NCI-H2227 (cell line): Measurements from ENCODE around the gene TDP1.
"Not testable (repeated sequence)": the region's sequence is repeated elsewhere in the genome, so short reads cannot be mapped to it uniquely, and the experiment has no call there.

Experiments used
- DNase-seq: peaks from one replicate; lab custom pipeline; 2025; ENCODE audit not compliant: unreplicated experiment; lab: John Stamatoyannopoulos, UW

The TDP1 gene

DNA sequence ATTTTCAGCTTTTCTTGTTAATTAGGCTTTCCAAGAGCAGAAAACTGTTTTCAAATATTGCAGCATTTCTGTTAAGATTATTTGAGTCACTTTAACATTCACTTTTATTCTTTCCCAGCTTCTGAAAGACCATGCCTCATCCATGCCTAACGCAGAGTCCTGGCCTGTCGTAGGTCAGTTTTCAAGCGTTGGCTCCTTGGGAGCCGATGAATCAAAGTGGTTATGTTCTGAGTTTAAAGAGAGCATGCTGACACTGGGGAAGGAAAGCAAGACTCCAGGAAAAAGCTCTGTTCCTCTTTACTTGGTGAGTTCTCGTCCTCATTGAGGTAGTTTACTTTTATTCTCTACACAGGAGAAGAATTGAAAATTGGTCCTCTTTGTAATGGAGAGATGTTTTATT is 33.1 kb downstream of the TDP1 start:
- DNase-seq, result no peak

DNA sequence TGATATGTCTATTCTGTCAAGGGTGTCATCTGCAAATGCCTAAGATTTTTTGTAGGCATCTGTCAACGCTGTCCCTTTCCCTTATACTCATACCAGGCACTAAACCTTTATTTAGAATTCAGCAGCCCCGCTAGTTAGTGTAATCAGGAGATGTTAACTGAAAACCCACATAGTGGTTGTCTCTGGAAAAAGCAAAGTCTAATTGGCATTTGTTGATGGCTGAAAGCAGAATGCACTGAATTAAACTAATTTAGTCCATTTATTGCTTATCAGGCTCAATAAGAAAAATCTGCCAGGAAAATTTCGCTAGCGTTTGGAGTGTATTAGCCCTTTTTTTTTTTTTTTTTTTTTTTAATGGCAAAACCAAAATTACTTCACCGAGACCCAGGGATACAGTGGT is 34.5 kb downstream of the TDP1 start:
- DNase-seq, result no peak

DNA sequence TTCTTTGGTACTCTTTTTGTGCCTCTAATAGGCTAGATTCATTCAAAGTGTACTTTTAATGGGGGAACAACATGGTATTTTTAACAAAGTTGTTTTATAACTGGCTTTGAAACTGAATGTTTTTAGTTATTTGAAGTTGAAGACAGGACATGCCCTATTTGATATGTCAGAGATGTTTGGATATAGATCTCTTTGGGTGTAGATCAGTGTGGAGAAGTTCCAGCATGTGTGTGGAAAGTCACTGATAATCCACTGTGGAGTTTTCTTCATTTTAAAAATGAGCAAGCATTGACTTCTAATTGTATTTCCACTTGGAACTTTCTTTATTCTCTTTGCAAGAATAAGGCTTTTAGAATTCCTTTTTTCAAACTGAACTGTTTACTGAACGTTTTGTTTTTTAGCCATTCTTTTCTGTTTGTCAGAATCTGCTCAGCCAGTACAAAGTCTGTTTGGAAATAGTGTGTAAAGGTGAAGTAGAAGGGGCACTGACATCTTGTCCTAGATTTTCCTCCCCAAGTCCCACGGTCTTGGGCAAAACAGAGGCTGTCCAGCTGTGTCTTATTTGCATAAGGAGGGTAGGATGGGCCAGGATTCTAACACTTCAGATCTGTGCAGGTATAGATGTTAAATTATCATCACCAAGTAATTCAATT is 35.0 kb downstream of the TDP1 start:
- DNase-seq, result no peak

DNA sequence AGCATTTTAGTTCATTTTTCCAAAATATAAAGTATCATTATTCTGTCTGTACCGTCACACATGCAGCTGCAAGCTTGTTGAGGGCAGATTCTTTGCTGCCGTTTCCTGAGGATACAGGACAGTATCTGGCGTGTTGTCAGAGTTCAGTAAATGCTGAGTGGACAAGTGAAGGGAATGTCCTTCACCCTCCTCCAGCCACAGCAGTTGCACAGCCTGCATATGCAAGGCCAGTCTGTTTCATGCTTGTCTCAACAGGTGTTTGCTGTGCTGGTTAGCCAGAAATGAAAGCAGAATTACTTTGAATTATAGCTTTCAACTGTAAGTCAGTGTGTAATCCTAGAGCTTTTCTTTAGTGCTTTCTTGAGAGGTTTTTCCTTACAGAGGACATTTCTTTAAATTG is 36.5 kb downstream of the TDP1 start:
- DNase-seq, result no peak

DNA sequence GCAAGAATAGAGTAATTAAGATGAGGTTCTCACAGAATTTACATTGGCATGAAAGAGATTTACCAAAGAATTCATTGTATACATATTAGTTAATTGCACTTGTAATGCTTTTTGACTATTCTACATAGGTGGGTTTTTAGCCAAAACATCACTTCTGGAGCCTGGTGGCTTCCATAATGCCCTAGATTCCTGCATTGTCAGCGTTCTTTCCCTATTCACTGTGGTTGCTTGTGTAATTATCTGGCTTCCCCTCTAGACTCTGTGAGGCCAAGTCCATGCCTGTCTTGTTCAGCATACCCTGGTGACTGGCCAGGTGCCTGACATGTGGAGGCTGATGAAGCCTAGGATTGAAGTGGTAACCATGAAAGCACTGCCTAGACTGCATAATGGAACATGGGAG is 41.2 kb downstream of the TDP1 start:
- DNase-seq, result no peak

DNA sequence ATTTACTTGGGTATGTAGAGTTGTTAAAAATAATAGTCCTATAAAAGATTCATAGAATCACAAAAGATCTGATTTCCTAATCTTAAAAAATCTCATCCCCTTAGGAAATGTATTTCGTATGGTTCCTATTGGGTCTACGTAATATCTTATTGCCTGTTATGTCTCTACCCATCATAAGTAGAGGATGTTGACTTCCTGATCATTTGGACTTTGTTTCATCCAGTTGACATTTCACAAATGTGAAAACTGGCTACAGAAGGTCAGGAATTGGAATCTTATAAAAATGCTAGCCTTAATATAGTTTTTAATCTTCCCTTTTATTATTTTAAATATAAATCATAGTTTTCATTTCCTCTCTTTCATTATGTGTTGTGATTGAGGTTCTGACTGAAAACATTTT is 45.2 kb downstream of the TDP1 start:
- no peak for DNase-seq

DNA sequence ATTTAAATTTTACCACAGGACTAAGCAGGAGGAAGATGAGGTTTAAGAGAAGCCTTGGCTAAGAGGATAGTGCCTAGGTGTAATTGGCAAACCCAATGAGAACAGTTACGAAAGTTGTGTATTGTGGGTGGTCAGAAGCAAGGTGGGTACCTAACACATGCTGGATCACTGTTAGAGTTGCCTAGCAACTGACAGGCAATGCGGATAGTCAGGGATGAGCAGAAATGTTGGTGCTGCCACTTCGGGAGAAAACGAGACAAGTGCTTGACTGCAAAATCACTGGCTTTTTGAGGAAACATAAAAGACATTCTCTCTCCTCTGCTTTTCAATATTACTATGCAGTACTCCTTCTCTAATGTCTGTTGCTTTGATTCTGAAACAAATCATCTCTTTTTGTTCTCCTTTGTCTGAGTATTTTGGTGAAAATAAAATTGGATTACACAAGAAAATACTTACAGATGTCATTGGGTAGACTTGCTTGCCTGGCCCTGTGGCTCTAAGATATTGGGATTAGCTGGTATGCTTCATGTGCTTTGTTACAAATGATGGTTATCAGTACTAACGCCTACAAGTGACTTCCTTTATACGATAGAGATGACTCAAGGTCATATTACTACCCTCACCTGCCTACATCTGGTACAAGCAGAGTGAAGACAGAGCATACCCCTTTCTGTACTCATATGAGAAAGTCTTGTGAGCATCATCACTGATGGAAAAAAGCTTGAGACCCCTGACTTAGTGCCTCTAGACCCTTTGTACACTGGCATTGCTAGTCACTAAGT is 48.0 kb downstream of the TDP1 start:
- no peak for DNase-seq

DNA sequence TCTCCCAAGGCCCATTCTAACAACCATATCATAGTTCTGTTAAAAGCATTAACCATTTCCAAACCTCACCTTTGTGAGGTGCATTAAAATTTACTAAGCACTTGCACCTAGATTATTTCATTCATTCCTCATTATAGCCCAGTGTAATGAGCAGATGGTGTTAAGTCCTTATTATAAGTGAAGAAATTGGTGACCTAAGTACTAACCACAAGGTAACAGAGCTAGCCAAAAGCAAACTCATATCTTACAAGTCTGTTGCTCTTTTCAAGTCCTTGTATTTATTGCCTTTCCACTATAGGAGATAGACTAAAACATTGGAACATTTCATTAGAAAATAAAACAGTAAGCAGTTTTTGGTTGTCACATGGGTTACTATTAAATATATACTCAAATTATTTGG is 49.7 kb downstream of the TDP1 start:
- DNase-seq, result no peak

DNA sequence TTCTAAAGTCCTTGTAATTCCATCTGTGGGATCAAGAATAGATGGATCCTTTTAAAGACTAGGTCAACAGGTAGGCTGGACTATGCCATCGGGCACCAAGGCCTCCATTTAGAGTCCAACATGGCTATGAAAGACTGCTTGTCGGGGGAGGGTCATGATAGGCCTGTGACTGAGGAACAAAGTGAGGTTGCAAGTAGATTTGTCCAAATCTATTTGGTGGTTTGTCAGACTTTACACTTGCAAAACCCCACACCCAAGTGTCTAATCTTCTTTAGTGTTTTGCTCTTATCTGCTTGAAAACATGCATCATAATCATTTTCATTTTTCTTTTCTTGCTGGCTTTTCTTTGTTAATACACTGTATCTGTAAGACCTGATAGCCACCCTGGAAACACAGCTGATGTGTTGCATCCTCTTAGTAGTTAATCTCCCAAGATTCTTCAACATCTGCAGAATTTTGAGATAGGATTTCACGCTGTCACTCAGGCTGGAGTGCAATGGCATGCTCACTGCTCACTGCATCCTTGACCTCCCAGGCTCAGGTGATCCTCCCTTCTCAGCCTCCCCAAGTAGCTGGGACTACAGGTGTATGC is 50.3 kb downstream of the TDP1 start:
- no peak for DNase-seq

DNA sequence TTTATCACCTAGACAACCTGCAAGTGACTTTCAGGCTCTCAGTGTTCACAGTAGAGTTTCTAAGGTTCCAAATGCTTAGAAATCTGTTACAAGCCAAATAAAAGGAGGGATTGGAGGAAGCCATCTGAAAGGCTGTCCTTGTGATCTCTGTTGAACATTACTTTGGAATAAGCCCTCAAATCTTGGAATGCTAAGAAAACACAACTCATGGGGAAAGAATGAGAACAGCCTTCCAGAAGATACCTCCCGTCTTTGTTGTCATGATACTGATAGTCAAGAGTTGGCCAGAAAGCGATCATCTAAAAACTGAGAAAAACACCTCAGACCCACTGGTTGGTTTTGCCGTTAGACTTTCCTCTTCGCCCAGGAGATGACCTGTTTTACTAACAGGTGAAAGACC is 61.6 kb downstream of the TDP1 start:
- no peak for DNase-seq

DNA sequence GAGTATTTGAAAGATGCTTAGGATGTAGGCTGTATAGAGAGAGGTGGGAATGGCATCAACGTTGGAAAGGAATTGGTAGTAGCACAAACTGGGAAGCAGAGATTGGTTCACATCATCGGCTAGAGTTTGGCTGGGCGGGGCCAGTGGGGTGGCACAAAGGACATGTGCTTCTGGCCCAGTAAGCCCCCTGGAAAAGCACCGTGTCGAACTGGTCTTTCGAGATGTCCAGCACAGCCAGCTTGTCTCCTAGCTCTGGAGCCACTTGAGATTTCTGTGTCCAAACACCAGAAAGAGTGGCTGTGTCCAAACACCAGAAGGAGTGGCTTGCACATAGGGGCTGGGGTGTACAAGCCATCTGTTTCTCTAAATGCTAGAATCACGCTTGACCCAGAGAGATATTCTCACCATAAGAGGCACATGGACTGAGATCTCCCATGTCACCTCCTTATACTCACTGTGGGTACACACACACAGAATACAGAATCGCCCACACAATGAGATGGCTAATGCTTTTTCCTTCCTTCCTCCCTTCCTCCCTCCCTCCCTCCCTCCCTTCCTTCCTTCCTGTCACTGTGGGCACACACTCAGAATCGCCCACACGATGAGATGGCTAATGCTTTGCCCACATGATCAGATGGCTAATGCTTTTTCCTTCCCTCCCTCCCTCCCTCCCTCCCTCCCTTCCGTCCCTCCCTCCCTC is 64.2 kb downstream of the TDP1 start:
- DNase-seq, result no peak

DNA sequence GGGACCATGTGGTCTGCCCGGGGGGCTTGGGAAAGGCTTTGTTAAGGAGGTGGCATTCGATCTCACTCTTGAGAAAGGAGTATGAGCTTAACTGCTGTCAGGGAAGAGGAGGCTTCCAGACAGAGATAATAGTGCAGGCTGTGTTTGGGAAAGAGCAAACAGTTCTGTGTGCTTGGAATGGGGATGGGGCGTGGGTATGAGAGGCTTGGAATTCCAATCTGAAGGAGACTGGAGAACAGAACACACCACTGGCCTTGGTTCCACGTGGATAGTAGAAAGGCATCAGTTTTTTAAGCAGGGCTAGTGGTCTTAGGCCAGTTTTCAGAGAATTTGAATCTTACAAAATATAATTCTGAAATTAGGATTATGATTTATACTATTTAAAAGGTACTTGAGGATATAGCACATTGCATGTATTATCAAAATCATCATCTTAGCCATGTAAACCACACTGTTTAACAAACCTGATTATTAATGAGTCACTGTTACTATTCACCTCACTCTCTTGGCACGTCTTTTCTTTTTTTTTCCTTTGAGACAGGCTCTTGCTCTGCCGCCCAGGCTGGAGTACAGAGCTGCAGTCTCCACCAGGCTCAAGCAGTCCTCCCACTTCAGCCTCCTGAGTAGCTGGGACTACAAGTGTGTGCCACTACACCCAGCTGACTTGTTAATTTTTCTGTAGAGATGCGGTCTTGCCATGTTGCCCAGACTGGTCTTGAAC is 67.6 kb downstream of the TDP1 start:
- DNase-seq, result no peak

DNA sequence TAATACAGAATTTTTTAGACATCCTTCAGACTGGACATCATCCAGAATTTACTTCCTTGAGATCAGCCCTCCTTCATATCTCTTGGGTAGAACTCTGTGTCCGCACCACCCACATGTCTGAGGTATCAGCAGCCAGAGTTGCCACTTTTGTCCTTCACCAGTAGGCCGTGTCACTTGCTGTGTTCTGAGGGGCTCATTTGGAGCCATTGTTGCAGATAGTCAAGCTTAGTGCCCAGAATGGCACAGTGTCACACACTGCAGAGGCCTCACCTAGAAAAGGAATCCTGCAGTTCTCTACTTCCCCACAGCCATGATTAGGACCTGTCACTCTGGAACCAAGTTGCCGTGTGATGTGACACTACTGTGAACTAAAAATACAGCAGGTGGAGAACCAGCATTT is 69.2 kb downstream of the TDP1 start:
- DNase-seq, result no peak

DNA sequence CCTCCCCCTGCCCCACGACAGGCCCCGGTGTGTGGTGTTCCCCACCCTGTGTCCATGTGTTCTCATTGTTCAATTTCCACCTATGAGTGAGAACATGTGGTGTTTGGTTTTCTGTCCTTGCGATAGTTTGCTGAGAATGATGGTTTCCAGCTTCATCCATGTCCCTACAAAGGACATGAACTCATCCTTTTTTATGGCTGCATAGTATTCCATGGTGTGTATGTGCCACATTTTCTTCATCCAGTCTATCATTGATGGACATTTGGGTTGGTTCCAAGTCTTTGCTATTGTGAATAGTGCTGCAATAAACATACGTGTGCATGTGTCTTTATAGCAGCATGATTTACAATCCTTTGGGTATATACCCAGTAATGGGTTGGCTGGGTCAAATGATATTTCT is 70.9 kb downstream of the TDP1 start:
- DNase-seq, result not testable (repeated sequence)

DNA sequence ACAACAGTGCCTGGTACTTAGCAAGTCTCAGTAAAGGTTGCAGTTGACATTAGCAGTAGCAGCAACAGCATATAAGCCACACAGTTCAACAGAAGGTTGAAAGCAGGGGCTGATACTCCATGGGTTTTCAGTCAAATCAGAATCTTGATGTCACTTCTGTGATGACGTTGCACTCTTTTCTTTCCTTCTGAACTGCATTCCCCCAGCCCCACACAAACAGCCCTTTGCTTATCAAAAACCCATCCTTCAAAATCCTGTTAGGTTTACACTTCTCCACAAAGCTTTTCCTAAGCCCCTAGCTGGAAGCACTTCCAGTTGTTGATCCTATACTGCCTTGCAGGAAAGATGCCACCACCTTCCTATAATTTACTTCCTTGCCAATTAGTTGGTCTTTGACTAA is 72.1 kb downstream of the TDP1 start:
- DNase-seq, result no peak

DNA sequence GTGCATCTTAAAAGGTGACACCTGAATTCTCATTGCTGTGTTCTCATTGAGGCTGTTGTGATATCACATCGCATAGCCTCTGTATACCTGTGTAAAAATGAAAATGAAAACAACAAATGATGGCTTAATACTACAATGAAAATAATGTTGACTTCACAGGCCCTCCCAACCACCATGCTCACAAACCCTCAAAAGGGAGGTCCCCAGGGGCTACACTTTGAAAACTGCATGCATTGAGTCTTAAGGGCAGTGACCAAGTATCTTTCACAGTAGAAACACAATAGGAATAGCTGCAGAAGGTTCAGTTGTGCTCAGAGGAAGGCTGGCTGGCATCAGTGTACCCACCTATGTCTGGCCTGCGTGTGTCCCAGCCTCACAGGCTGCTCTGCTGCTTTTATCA is 78.4 kb downstream of the TDP1 start:
- DNase-seq, result no peak

DNA sequence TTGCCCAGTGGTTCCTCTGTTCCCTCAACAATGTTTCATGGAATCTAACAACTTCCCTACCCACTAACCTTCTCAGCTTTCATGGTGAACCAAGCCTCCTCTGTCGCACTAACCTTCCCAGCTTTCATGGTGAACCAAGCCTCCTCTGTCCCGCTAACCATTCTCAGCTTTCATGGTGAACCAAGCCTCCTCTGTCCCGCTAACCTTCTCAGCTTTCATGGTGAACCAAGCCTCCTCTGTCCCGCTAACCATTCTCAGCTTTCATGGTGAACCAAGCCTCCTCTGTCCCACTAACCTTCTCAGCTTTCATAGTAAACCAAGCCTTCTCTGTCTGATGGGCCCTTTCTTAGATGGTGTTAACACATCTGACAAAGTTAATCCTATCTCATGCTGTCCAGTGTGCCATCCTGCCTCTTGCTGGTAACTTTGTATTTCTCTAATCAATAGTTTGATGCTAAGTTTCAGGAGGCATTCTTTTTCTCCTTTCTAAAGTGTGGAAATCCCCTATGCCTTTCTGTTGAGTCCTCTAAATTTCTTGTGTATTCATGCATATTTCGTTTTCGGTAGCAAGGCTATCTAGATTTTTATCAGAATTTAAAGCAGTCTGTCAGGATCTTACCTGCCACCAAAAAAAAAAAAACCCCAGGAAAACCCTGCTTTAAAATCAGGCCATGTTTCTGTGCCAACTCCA is 79.3 kb downstream of the TDP1 start:
- DNase-seq, result no peak

DNA sequence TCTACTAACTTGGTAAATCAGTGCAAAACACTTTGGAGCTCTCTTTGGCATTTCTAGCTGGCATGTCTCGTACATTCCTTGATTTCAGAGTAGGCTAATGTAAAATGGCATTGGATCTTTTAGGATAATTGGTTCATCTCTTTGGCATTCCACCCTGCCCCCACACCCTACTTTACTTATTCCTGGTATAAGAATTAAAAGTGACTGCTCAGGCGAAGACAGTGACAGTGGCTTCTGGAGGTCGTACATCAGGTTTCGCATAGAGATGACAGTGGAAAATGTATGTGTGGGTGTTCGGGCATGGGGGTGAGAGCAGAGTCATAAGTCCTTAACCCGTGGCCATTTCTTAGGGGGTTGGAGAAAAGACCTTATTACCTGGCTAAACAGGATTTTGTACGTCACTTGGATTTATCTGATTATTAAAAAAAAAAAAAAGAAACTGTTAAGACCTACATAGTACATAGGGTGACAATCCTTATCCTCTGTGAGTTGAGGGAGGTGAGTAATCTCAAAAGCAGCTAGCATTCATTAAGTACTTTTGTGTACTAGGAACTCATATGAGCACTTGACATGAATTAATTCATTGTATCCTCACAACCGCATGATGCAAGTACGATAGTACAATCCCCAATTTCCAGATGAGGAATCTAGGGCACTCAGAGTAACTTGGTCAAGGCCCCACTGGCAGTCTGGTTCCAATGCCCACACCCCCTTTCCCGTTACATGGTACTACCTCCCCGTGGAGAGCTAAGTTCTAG is 83.7 kb downstream of the TDP1 start:
- DNase-seq, result no peak

DNA sequence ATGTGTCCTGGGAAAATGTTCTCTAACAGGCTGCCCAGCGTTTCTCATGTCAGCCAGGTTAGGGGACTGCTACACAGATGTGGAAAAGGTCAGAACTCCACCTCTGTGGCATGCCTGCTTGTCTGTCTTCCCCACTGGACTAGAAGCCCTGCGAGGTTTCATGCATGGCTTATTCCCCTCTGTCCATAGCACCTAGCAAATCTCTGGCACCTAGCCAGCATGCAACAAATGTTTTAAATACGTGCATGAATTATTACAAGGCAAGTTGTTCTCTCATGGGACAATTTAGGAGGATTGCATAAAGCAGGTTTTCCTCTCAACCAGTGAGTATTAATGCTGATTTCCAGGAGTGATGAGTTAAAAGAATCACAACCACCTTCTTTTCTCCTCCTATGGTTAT is 84.7 kb downstream of the TDP1 start:
- DNase-seq, result no peak
